8988T (cell line): ENCODE results near the gene HLTF.

ENCODE experiments used
- DNase-seq: peaks from one replicate; pipeline ENCODE4 v3.0.0; 2011

Gene HLTF

GRCh38 chr3:149081772-149082171 lies 4.6 kb downstream of the HLTF start:
- no peak for DNase-seq

GRCh38 chr3:149080699-149081091 lies 5.6 kb downstream of the HLTF start:
- DNase-seq, result no peak

GRCh38 chr3:149080011-149080698 lies 6.2 kb downstream of the HLTF start:
- no peak for DNase-seq

- no peak for DNase-seq
These were observed 8.7 kb downstream of the HLTF start for GRCh38 chr3:149077628-149078027.

- no peak for DNase-seq
These were observed 18.4 kb downstream of the HLTF start for GRCh38 chr3:149067883-149068282.

- no peak for DNase-seq
These were observed 24.6 kb downstream of the HLTF start for GRCh38 chr3:149061776-149062175.

- DNase-seq, result no peak
These were observed 27.7 kb downstream of the HLTF start for GRCh38 chr3:149058602-149059001.

- DNase-seq, result no peak
These were observed 28.1 kb downstream of the HLTF start for GRCh38 chr3:149058198-149058597.

GRCh38 chr3:149055575-149055974 lies 30.8 kb downstream of the HLTF start:
- DNase-seq, result no peak

GRCh38 chr3:149044339-149045083 lies 41.8 kb downstream of the HLTF start:
- DNase-seq, result no peak

GRCh38 chr3:149042789-149043386 lies 43.4 kb downstream of the HLTF start:
- no peak for DNase-seq

GRCh38 chr3:149038322-149038721 lies 48.0 kb downstream of the HLTF start:
- no peak for DNase-seq

- DNase-seq, result no peak
These were observed 48.6 kb downstream of the HLTF start for GRCh38 chr3:149037684-149038083.

- DNase-seq, result no peak
These were observed 55.2 kb downstream of the HLTF start for GRCh38 chr3:149031096-149031495.

GRCh38 chr3:149026718-149027117 lies 59.6 kb downstream of the HLTF start:
- no peak for DNase-seq

- no peak for DNase-seq
These were observed 62.4 kb downstream of the HLTF start for GRCh38 chr3:149023951-149024350.

- DNase-seq, result no peak
These were observed 64.5 kb downstream of the HLTF start for GRCh38 chr3:149021830-149022229.

- DNase-seq, result no peak
These were observed 65.5 kb downstream of the HLTF start for GRCh38 chr3:149020839-149021252.

- DNase-seq, result no peak
These were observed 66.0 kb downstream of the HLTF start for GRCh38 chr3:149020196-149020838.

GRCh38 chr3:149019580-149019979 lies 66.8 kb downstream of the HLTF start:
- no peak for DNase-seq

- no peak for DNase-seq
These were observed 68.1 kb downstream of the HLTF start for GRCh38 chr3:149018247-149018646.

- DNase-seq, result no peak
These were observed 69.4 kb downstream of the HLTF start for GRCh38 chr3:149016669-149017541.

GRCh38 chr3:149016242-149016641 lies 70.1 kb downstream of the HLTF start:
- no peak for DNase-seq
